HL-60/S4 treated with retinoic acid at 250 ng/mL for 4 days and 3 days (cell line): ENCODE data around the gene VPS18.

ENCODE experiments used
- in situ Hi-C: fragments of 300-500 bp; cut with MboI; formaldehyde crosslinking; loops from 2 replicates; pipeline ENCODE4 v1.7.0; 2022; ENCODE audit warnings: low sequenced_read_pairs

VPS18 gene

DNA sequence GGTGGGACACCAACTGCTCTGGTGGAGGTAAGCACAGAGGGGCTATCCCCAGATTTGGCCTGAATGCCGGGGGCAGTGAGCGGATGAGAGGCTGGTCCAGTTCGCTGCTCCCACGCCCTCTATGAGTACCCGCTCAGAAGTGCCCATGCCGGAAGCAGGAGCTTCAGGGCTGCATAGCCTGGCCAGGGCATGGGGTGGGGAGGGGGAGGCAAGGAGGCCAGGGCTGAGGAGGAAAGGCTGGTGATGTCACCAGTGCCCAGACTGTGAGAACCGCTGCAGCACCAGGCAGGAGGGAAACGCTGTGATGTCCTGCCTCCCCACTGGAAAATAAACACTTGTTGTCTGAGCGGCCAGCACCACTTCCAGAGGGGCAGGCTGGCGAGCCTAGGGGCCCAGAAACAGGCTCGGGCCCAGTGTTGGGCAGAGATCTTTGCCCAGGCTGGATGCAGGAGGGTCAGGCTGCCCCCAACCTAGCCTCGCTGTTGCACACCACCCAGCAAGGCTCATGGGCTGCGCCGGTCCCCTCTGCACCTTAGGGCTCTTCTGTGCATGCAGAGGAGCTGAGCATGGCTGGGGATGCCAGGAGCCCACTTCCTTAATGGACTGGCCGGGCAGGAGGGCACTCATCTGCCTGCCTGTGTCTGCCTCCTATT is 24.0 kb downstream of the VPS18 start:
- in situ Hi-C loops = no loop called here

DNA sequence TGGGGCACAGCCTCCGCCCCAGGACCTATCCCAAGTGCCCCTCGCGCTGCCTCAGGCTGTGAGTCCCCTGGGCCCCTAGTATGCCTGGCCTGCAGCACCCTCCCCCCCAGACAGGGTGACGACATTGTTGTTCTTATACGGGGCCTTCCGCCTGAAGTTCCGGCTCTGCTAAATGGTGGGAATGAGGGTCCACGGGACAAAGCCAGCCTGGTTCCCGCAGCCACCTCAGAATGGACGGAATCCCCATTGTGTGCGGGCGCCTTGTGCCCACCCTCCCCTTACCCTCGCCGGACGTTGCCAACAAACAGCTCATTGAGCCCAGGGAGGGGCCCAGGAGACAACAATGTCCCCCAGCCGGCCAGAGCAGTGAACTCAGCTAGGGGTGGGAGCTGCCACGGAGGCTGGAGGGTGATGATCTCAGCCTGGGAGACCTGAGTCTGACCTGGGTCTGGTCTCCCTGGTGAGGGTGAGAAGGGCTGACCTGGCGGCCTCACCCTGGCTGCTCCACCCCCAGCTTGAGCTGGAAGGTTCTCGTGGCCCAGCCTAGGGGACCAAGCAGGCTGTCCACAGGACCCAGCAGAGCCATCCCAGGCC is 24.6 kb downstream of the VPS18 start:
- in situ Hi-C loops = no loop called here

DNA sequence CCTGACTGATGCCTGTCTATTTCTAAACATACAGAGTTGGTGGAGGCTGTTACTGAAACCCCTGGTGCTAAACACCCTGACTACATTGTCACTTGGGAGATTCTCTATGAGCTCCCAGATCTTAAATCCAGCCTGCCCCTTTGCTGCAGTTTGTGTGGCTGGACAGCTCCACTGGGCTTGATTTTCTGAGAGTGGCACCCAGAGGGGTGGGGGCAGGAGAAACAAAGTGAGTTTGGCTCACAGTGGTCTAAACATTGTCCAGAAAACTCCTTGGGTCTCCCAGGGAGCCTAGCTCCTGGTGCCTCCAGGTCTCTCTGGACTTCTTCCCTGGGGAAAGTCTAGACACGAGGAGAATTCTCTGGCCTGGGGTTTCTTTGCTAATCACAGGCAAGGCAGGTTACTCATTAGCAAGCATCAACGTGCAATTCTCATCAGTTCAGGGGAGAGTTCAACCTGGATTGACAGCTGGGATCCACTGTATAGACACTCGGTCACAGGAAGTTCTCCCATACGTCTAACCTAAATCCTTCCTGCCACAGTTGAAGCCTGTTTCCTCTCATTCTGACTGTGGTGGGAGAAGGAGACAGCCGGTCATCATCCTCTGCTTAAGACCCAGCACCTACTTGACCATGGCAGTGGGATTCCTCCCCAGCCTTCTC is 27.8 kb downstream of the VPS18 start:
- in situ Hi-C loops = no loop called here

DNA sequence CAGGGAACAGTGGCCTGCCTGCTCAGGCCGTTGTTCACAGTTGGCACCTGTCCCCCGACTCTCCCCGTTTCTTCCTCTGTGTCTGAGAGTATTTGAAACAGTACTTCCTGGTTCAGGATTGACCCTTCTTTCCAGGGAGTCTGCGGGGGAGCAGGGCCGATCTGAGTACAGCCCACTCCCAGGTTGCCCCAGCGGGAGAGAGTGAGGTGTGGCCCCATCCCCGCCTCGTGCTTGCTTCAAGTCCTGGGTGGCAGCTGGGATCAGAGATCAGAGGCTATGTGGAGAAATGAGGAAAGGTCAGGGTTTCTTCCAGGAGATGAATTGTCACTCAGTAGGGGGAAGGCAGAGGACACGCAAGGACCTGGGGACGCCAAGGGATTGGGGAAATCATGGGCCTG is 28.4 kb downstream of the VPS18 start:
- in situ Hi-C loops = no loop called here

DNA sequence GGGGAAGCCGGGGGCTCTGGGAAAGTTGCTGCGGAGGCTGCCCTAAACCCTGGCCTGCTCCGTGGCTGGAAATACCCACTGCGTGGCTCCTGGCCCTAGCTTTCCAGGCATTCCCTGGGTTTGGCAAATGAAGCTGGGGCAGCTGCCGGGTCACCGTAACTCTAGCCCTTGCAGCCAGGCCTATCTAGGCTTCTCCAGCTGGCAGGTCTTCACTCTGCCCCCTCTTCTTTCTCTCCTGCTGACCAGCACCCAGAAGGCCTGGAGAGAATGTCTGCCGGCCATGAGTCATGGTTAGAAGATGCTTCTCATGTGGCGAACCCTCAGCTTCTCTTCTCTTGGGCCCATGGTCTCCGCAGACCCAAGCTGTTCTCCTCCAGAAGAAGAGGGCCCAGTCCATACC is 29.3 kb downstream of the VPS18 start:
- in situ Hi-C loops = no loop called here

DNA sequence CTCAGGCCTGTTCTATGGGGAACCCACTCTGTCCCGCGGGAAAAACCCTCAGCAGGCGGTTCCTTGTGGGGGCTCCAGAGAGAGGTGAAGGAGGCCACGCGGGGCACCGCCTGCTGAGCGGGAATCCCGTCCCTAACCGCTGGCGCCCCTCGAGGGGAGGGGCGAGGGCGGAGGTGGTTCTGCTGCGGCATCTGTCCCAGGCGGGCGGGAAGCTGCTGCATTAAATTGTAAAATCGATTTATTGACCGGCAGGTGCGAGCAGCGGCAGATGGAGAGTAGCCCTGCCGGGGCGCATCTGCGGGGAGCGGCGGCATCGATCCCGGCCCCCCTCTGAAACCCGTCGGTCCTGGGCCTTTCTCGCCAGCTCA is 31.2 kb downstream of the VPS18 start:
- in situ Hi-C loops = no loop called here

DNA sequence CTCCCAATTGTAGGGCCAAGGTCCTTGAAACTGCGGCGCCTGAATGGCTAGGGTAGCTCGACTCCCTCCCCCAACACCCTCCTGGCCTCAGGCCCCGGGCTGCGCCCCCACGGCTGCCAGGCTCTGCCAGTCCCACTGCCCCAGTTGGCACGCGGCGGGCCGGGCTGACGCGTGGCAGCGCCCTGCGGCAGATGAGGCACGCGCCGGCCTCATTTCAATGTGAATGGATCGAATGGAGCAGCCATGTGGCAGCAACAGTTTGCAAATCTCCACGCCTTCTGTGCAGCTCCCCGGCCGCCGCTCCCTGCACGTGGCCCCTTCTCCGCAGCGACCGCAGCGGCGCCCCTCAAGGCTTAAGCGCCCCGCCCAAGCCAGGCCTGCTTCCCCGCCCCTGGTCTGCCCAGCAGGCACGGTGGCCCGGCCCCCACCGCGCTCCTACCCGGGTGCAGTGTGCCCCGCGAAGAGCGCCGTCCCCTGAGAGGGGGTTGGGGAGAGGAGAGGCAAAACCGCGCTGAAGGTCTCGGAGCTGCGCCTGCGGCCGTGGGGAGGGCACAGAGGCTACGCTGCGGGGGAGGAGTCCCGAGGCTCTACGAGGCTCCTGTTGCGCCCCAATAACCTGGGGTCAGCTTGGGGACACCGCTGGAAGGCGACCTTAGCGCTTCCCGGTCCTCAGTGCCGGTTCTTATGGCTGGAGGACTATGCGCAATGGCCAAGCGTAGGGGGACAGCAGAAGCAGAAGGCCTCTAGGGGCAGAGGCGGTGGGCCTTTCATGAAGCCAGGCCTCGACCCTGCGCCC is 31.8 kb downstream of the VPS18 start:
- in situ Hi-C loops = no loop called here

DNA sequence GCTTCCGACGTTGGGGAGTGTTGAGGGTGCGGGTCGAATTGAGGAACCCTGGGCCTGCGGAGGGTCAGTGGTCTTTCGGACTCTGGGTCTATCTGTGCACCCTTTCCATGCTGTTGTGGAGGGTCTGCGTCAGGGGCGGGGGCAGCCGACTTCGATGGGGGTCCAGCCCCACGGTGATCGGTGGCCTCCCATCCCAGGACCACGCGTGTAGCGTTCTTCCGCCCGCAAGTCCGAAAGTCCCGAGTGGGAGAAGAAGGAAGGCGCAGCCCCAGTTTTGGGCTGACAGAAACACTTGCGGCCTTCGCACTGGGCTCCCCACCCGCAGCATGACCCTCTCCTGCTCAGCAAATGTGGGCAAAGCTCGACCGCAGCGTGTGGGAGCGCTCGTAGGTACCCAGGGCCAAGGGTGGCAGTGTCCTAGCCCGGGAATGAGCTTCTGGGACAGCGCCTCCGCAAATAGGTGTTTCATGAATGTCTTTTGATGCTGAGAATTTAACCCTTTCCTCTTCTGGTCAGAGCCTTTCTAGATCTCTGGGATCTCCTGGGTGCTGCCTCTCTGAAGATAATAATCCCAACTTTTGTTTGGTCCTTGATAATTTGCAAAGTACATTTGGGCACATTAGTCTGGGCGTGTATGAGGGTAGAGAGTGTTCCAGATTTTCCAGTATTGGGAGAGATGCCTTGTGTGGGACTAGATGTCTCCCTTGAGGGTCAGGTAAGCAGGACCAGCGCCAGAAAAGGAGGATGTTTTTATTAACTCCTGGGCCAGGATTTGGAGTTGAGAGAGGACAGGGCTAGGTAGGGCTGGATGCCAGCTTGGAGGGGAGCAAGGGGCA is 32.6 kb downstream of the VPS18 start:
- in situ Hi-C loops = no loop called here

DNA sequence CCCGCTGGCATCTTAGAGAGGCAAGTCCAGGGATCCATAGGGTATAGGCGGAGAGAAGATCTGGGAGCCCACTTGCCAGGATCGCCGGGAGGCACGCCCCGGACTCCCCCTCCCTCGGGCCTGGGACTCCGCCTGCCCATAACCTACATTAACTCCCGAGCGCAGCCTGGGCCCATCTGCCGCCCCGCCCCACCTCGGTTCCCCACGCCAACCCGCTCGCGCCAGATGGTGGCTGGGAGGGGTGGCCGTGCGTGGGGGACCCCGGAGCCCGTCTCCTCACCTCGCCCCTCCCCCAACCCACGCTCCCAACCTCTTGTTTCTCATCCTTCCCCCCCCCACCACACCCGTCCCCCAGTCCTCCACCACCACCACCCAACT is 33.2 kb downstream of the VPS18 start:
- in situ Hi-C loops = no loop called here

DNA sequence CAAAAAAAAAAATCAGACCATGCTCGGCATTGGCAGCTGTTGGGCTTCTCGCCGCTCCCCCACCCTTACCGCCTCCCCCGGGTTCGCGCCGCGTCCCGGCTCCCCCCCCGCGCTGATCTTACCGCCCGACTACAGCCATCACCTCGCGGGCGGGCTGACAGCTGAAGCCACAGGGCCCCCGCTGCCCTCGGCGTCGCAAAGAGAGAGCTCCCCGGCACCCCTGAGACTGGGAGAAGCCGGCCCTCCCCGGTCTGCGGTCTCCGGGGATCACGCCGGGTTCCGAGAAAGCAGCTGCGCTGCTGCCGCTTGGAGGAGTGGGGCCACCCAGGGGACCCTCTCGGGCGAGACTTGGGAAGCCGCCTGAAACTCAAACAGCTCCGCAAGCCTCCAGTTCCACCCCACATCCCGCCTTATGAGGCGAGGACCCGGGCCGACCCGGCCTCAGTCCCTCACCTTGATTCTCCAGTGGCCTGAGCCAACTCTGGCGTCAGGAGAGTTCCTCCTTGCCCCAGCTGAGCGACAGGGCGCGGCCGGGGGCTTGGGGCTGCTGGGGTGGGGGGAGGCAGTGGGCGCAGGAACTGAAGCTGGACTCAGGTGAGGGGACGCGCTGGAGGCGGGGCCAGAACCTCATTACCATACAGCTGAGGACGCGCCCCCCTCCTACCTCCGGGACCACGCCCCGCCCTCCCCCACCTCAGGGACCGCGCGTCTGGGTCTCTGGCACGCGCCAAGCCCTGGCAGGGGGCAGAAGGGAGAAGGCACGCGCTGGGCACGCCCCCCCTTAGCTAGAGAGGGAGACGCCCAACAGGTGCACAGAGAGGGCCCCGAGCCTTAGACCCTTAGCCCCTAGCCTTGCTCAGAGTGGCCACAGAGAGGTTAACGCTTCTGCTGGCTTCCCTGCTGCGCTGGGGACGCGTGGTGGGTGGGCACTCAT is 33.9 kb downstream of the VPS18 start:
- in situ Hi-C loops = no loop called here

DNA sequence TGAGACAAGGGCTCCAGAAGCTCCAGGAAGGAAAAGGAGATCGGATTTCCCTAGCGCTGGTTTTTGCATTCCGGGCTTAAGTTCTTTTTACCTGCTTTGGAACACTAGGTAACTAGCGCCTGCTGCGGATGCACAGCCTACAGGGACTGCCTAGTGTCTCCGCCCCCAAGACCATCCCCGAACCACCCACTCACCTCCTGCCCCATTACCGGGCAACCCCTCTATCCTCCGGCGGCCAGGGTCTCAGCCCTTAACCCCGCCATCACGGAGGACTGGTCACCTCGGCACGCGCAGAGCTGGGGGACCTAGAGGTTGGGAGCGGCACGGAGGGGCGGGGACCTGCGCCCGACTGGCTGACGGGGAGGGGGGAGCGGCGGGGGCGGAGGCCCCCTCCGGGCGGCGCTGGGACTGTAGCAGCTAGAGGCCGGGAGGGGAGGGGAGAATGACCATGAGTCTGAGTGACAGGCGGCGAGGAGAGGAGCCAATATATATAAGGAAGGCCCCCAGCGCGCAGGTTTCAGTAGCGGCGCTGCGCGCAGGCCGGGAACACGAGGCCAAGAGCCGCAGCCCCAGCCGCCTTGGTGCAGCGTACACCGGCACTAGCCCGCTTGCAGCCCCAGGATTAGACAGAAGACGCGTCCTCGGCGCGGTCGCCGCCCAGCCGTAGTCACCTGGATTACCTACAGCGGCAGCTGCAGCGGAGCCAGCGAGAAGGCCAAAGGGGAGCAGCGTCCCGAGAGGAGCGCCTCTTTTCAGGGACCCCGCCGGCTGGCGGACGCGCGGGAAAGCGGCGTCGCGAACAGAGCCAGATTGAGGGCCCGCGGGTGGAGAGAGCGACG is 34.8 kb downstream of the VPS18 start, which contains the start of gene DLL4:
Gene DLL4, plus strand, starts transcription at position 520 of the 839 bp plus-strand sequence. CDS start 329 bp downstream, outside the sequence.
- in situ Hi-C loops = no loop called here

DNA sequence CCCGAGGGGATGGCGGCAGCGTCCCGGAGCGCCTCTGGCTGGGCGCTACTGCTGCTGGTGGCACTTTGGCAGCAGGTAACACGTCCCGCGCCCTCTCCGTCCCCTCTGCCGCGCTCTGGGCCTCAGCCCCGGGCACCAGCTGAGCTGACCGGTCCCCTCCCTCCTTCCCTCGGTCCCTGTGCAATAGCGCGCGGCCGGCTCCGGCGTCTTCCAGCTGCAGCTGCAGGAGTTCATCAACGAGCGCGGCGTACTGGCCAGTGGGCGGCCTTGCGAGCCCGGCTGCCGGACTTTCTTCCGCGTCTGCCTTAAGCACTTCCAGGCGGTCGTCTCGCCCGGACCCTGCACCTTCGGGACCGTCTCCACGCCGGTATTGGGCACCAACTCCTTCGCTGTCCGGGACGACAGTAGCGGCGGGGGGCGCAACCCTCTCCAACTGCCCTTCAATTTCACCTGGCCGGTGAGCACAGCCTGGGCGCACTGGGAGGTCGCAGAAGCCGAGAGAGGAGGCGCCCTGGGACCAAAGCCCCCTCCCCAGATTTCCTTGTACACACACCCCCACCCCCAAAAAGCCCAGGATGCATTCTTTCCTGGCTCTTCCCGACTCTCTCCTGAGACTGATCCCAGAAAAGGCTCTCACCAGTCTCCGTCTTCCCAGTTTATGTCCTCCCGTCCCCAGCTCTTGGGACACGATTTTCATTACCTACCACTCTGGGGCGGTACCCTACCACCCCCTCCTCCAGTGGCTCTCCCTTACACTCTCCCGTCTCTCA is 35.6 kb downstream of the VPS18 start:
- in situ Hi-C loops = no loop called here

DNA sequence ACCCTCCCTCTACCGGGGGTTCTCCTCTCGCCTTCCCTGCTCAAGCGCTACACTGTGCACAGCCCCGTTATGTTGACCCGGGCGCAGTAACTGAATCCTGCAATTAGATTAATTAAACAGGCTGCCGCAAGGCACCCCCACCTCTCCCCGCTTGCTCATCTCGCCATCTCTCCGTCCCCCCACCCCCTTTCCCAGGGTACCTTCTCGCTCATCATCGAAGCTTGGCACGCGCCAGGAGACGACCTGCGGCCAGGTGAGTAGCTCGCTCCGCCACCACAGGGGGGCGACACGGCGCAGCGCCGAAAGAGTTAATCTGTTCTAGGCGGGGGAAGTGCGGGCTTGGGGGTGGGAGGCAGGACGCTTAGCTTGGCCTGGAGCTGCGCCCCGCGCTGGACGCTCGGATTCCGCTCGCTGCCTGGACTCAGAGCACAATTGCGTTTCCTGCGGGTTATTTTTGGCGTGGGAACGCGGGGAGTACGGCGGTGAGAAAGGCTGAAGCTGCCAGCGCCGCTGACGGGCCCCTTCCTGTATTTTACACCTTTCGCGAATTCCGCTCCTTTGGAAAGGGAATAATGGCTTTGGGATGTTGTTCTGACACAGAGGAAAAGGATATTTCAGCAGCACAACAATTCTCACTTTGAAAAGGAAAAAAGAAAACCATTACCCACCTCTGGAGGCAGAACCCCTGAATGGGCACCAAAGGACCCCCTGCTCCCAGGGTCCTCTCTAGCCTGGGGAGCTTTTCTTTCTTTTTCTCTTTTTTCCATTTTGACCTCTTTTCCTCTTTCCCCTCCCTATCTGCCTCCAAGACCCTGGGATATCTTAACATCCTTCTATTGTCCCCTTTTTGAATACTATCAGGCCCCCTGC is 36.4 kb downstream of the VPS18 start:
- in situ Hi-C loops = no loop called here

DNA sequence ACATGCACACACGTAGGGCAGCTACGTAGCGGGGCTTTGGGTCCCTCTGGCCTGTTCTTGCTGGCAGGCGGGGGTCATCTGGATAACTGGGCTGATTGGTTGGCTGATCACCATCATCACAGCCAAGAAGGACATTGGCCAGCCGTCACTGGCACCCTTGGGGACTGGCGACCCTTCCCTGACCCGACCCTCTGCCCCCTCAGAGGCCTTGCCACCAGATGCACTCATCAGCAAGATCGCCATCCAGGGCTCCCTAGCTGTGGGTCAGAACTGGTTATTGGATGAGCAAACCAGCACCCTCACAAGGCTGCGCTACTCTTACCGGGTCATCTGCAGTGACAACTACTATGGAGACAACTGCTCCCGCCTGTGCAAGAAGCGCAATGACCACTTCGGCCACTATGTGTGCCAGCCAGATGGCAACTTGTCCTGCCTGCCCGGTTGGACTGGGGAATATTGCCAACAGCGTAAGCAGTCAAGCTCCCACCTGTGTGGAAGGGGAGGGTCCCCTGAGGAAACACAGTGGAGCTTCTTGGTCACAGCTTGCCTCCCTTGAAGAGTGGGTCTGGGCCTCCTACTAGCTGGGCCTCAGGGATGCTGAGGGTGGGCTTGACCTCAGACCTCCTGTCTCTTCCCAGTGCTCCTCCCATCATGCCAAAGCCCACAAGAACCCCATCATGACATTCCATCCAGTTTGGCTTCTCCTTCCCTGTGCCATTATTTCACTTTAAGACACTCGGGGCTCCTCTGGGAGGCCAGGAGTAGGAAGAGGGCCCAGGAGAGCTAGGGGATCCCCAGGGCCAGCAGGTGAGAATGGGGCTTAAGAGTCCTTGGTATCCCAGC is 37.3 kb downstream of the VPS18 start:
- in situ Hi-C loops = no loop called here

DNA sequence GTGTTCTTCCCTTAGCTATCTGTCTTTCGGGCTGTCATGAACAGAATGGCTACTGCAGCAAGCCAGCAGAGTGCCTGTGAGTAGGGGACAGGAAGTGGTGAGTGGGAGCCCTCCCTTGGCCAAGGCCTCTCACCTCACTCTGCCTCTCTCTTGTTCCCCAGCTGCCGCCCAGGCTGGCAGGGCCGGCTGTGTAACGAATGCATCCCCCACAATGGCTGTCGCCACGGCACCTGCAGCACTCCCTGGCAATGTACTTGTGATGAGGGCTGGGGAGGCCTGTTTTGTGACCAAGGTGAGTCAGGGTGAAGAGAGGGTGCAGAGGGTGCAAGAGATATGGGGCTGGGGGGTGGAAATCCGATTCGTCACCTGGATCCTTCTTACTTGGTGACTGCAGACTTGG is 37.9 kb downstream of the VPS18 start:
- in situ Hi-C loops = no loop called here
